GM03348 (cell line): ENCODE measurements around the gene TMEM141.
A peak's percentile ranks its signal among the peaks of the same experiment; 100 is the strongest.
"Not testable (repeated sequence)": the region's sequence is repeated elsewhere in the genome, so short reads cannot be mapped to it uniquely, and the experiment has no call there.

ENCODE experiments used
- DNase-seq: peaks from one replicate; pipeline ENCODE4 v3.0.0; 2012; ENCODE audit warnings: low spot score

TMEM141 gene

GRCh38 chr9:136833381-136834048 is 42.4 kb downstream of the TMEM141 start:
- DNase-seq: not testable (repeated sequence)

DNA sequence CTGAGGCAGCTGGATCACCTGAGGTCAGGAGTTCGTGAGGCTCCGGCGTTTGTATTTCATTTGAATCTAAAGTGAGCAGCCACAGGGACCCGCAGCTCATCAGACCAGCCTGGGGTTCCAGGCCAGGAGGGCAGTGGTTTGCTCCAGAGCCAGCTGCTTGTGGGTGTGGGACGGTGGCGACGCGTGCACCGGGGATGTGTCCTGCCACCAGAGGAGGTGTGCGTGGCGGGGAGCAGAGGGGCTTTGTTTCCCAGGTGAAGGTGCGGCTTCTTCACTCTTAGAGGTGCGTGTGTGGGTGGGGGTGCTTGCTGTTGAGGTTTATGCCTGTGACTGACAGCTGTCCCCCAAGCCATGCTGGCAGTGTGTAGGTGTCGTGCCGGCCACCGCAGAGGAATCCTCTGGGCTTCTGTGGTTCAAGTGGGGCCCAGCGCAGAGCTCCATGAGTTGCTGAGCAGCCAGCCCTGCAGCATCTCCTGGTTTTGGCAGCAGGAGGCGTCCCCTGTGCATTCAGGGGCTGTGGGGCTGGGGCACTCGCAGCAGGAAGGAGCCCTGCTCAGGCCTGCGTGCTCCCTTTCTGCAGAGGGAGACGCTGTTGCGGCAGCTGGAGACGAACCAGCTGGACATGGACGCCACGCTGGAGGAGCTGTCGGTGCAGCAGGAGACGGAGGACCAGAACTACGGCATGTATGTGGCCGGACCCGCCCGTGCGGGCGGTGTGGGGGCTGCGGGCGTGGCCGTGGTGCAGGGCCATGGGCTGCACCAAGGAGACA is 44.2 kb downstream of the TMEM141 start:
- DNase-seq: no peak

GRCh38 chr9:136835932-136836904 is 45.1 kb downstream of the TMEM141 start:
- no peak for DNase-seq

DNA sequence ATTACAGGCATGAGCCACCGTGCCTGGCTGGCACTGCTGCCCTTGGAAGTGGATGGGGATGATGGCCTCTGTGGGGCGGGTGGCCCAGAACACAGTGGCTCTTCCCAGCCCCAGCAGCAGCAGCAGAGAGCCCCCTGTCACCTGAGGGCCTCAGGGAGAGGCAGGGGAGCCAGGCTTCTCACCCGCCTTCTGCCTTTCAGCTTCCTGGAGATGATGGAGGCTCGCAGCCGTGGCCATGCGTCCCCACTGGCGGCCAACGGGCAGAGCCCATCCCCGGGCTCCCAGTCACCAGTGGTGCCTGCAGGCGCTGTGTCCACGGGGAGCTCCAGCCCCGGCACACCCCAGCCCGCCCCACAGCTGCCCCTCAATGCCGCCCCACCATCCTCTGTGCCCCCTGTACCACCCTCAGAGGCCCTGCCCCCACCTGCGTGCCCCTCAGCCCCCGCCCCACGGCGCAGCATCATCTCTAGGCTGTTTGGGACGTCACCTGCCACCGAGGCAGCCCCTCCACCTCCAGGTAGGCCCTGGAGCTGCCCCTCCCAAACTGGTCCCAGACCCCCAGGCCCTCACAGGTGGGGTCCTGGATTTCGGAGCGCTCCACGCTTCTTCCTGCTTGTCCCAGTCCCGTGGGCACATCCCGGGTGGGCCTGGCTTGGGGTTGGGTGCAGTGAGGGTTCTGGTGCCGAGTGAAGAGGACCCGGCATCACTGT is 46.2 kb downstream of the TMEM141 start:
- DNase-seq: no peak

DNA sequence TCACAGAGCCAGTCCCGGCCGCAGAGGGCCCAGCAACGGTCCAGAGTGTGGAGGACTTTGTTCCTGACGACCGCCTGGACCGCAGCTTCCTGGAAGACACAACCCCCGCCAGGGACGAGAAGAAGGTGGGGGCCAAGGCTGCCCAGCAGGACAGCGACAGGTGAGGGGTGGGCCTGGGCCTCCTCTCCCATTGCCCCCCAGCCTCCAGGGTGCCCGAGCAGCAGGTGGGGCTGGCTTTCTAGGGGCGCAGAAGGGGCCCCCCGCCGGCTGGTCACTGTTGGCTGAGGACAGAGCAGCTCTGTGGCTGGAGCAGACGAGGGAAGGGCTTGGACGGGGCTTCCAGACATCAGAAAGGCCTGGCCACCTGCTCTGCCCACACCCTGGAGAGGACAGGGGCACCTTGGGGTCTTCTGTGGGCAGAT is 46.7 kb downstream of the TMEM141 start:
- DNase-seq: not testable (repeated sequence)

DNA sequence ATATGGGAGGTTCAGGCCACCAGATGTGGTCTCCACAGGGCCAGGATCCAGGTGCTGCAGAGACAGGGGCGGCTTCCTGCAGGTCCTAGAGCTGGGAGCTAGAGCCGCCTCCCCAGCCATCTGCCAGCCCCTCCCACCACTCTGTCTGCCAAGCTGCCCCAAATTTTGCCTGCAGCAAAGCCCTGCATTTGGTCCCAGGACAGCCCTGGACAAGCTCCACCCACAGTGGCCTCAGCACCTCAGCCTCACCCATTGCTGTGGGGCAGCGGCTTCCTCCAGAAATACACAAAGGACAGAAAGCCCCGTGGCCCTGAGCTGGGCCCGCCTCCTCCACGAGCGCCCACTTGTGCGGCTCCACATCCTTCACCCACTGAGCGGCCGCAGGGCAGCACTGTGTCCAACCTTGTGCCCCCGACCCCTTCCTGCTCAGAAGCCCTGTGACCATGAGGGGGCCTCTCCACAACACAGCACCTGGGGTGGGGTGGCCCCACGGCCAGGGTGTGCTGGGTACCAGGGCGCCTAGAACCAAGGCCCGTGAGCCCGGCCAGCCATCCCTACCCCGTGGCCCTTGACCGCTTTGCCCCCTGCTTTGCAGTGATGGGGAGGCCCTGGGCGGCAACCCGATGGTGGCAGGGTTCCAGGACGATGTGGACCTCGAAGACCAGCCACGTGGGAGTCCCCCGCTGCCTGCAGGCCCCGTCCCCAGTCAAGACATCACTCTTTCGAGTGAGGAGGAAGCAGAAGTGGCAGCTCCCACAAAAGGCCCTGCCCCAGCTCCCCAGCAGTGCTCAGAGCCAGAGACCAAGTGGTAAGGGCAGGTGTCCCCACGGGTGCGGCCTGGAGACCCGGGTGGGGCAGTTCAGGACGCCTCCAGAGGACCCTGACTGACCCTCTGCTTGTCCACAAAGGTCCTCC is 47.4 kb downstream of the TMEM141 start:
- DNase-seq: no peak

DNA sequence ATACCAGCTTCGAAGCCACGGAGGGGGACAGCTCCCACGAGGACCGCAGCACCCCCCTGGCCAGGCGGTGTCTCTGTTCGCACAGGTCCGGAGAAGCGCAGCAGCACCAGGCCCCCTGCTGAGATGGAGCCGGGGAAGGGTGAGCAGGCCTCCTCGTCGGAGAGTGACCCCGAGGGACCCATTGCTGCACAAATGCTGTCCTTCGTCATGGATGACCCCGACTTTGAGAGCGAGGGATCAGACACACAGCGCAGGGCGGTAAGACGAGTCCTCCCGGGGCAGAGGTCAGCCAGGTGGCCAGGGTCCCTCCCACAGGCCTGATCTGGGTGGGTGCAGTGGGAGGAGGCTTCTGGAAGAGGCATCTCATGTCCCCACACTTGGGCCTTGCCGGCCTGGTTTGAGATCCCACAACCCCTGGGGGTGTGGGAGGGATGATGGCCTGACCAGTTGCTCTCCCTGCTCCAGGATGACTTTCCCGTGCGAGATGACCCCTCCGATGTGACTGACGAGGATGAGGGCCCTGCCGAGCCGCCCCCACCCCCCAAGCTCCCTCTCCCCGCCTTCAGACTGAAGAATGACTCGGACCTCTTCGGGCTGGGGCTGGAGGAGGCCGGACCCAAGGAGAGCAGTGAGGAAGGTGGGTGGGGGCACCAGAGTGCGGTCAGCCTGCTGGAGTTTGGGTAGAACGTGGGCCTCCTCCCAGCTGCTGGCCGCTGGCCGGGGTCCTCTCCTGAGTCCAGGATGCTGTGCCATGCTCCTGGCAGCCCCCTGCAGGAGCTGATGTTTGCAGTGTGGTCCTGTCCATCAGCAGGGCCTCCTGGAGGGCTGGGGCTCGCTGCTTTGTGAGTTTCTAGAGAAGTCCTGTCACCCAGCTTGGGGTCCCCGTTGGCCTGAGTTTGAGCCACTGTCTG is 48.3 kb downstream of the TMEM141 start:
- no peak for DNase-seq

- DNase-seq: no peak
Observed at GRCh38 chr9:136840140-136840876, 49.2 kb downstream of the TMEM141 start.

DNA sequence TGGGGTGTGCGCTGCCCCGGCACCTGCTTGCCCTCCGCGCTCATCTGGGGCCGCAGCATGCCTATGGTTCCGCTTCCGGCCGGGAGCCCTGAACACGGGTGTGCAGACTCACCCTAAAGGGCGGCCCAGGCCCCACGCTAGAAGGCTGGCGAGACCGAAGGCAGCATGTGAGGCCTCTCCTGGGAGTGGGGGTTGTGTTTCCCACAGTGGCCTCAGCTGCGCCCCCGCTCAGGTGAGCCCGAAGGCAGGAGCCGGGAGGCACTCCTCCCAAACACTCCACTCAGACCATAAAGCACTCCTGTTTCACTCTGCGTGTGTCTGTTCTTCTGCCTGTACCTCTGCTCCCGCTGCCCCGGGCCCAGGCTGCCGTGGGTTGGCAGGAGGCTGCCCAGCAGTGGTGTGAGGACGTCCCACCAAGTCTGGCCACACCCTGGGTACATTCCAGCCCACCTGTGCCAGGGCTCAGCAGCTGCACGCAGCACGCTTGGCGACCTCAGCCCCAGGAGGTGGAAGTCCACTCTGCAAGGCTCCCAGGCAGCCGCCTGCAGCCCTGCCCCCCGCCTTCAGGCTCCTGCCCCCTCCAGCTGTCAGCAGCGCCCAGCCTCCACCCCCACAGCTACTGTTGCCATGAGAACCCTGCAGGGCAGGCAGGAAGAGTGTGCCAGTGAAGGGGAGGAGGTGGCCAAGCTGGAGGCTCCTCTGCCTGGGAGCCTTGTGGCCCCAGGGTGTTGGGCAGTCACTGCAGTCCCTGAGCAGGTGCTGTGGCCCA is 49.9 kb downstream of the TMEM141 start:
- DNase-seq: peak; percentile 45

GRCh38 chr9:136841646-136842379 is 50.7 kb downstream of the TMEM141 start:
- DNase-seq: not testable (repeated sequence)

DNA sequence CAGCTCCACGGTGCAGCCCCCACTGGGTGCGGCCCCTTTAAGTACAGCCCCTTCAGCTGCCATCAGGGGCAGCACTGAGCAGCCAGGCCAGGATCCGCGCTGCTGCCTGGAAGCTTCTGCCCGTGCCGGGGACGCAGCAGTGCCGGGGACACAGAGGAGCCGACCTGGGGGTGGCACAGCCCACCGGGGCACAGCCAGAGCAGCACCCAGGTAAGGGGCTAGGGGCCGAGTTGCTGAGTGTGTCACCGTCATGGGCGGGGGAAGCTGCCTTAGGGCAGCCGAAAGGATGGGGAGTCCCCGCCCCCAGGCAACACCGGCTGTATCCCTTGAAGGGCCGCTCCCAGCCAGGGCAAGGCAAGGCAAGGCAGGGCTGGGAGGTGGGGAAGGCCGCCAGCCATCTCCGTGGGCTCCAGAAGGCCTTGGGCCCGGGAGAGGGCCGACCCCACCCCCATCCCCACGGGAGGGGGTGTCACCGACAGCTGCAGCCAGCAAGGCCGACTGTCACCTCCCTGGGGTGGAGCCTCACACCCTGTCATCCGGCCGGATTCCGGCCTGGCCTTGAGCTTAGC is 51.3 kb downstream of the TMEM141 start, which contains the start of gene AJM1:
Gene AJM1, plus strand, starts transcription at position 99 of the 569 bp plus-strand sequence. CDS start 1,937 bp downstream, outside the sequence.
- DNase-seq: peak; percentile 87
